Measurements from ENCODE around the gene SLC22A23.

GRCh38 chr6:3337521-3338350, 119.1 kb downstream of the SLC22A23 start:
- TF ChIP-seq, protein P1, sequence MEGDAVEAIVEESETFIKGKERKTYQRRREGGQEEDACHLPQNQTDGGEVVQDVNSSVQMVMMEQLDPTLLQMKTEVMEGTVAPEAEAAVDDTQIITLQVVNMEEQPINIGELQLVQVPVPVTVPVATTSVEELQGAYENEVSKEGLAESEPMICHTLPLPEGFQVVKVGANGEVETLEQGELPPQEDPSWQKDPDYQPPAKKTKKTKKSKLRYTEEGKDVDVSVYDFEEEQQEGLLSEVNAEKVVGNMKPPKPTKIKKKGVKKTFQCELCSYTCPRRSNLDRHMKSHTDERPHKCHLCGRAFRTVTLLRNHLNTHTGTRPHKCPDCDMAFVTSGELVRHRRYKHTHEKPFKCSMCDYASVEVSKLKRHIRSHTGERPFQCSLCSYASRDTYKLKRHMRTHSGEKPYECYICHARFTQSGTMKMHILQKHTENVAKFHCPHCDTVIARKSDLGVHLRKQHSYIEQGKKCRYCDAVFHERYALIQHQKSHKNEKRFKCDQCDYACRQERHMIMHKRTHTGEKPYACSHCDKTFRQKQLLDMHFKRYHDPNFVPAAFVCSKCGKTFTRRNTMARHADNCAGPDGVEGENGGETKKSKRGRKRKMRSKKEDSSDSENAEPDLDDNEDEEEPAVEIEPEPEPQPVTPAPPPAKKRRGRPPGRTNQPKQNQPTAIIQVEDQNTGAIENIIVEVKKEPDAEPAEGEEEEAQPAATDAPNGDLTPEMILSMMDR (IDR thresholded peaks at IDR 0.05): peak in 2 of 6 experiments; percentile 5 to 14
- no peak for TF ChIP-seq POLR2A (IDR thresholded peaks at IDR 0.05)
